ENCODE measurements around the gene YIPF1.
"Not testable (repeated sequence)": the region's sequence is repeated elsewhere in the genome, so short reads cannot be mapped to it uniquely, and the experiment has no call there.

The YIPF1 gene

DNA sequence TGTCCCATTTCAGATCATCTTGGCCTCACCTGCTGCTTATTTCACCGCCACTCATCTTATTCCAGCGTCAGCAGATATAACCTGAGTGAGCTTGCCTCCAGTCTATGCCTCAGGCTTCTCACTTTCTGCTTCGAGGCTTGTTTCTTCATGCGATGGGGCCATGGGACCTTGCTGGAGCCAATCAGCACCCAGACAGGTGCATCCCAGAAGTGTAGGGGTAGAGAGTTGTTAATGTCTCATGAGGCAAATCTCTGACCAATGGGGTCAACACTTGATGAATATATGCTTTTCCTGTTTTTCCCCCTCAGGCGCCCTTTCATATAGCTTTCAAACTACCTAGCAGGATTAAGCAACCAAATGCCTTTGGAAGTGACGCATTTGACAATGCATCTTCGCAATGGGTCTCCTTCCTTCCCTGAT lies 935 bp upstream of the YIPF1 start:
- Mint-ChIP-seq H3K4me3 (peak overlapping the region; percentile 96), H3K4me1 (peaks cover 43% of the 10 kb centered on the region), H3K36me3 (ENCODE audit: insufficient read depth) (peaks cover 11% of the 10 kb centered on the region), H3K27ac (ENCODE audit: low read depth) (peak overlapping the region; percentile 95), H3K27me3 (no peaks in the 10 kb centered on the region), H3K9me3 (no peaks in the 10 kb centered on the region)
- DNase-seq (ENCODE audit: low spot score in 2 of 2) (no peak), ATAC-seq (replicated peaks; ENCODE audit: extremely low read depth, poor library complexity, severe bottlenecking) (no peak)

DNA sequence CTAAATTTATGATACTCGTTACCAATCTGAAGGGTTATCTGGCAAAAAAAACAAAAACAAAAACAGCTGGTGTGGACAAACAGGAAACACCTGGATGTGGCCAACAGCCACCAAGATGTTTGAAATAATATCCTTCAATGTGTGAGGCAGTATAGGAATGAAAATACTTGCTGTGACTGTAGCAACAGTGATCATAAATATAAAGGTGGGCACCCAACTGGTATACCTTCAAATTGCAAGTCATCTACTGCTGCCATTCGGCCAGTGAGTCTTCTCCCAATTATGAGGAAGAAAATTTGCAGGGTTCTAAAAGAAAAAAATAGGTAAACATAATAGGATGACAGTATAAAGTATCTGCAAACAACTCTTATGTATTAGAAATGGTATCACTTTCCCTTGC lies 916 bp downstream of the YIPF1 start:
- H3K27me3 Mint-ChIP-seq: no peaks in the 10 kb centered on the region
- H3K27ac Mint-ChIP-seq (ENCODE audit: low read depth): peak overlapping the region; percentile 95
- DNase-seq (ENCODE audit: low spot score in 2 of 2) (no peak), ATAC-seq (replicated peaks; ENCODE audit: extremely low read depth, poor library complexity, severe bottlenecking) (no peak)
- peaks cover 52% of the 10 kb centered on the region for H3K4me1 Mint-ChIP-seq
- peak overlapping the region; percentile 96 for H3K4me3 Mint-ChIP-seq
- no peaks in the 10 kb centered on the region for H3K9me3 Mint-ChIP-seq
- peaks cover 14% of the 10 kb centered on the region for H3K36me3 Mint-ChIP-seq (ENCODE audit: insufficient read depth)

DNA sequence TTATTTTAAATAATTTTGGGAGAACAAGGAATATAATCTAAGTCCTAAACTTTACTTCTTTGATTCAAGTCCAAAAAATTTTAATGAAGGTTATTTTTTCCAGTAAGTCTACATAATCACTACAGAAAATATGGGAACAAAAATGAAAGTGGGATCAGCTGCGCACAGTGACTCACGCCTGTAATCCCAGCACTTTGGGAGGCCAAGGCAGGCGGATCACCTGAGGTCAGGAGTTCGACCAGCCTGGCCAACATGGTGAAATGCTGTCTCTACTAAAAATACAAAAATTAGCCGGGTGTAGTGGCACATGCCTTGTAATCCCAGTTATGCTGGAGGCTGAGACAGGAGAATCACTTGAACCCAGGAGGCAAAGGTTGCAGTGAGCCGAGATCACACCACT lies 6.0 kb downstream of the YIPF1 start:
- not testable (repeated sequence) for H3K27me3 Mint-ChIP-seq; H3K9me3 Mint-ChIP-seq; ATAC-seq (replicated peaks; ENCODE audit: extremely low read depth, poor library complexity, severe bottlenecking); H3K4me3 Mint-ChIP-seq; DNase-seq (ENCODE audit: low spot score in 2 of 2); H3K27ac Mint-ChIP-seq (ENCODE audit: low read depth)
- Mint-ChIP-seq H3K36me3 (ENCODE audit: insufficient read depth) (peaks cover 32% of the 10 kb centered on the region), H3K4me1 (peaks cover 46% of the 10 kb centered on the region)

- H3K27me3 Mint-ChIP-seq; H3K9me3 Mint-ChIP-seq; H3K27ac Mint-ChIP-seq (ENCODE audit: low read depth); ATAC-seq (replicated peaks; ENCODE audit: extremely low read depth, poor library complexity, severe bottlenecking); H3K4me3 Mint-ChIP-seq; DNase-seq (ENCODE audit: low spot score in 2 of 2): not testable (repeated sequence)
- H3K4me1 Mint-ChIP-seq: peaks cover 36% of the 10 kb centered on the region
- peaks cover 42% of the 10 kb centered on the region for H3K36me3 Mint-ChIP-seq (ENCODE audit: insufficient read depth)
Observed at GRCh38 chr1:53881853-53882252, 7.7 kb downstream of the YIPF1 start.

DNA sequence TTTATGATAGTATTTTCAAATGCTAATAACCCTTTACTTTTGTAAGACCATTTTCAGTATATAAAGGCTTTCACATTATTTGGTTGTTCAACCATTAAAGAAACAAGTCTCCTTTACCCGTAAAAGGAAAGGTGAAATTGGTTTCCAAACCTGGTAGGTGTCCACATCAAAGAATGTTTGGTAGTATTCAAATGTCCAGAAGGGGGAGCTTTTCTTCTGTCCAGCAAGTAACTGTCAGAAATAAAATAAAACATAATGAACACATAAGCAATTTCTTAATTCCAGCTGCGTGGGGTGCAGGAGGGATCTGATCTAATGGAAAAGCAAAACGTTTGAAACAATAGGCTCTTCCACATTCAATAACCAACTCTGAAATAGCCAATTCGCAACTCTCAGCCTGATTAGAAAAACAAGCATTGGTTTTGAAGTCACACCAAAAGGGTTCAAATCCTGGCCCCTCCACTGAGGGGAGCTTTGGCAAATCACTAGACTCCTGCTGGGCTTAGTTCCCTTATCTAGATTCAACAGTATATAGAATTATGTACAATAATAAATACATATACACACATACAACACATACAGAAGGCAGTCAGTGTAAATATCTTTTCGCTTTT lies 11.0 kb downstream of the YIPF1 start:
- H3K27ac Mint-ChIP-seq (ENCODE audit: low read depth): no peak overlapping the region
- H3K36me3 Mint-ChIP-seq (ENCODE audit: insufficient read depth): peaks cover 43% of the 10 kb centered on the region
- no peak overlapping the region for H3K4me3 Mint-ChIP-seq
- DNase-seq (ENCODE audit: low spot score in 2 of 2) (no peak), ATAC-seq (replicated peaks; ENCODE audit: extremely low read depth, poor library complexity, severe bottlenecking) (no peak)
- H3K4me1 Mint-ChIP-seq: peaks cover 15% of the 10 kb centered on the region
- no peaks in the 10 kb centered on the region for H3K27me3 Mint-ChIP-seq
- H3K9me3 Mint-ChIP-seq: peaks cover 5% of the 10 kb centered on the region

GRCh38 chr1:53875150-53875549 lies 14.4 kb downstream of the YIPF1 start:
- Mint-ChIP-seq H3K4me1 (peaks cover 15% of the 10 kb centered on the region), H3K36me3 (ENCODE audit: insufficient read depth) (peaks cover 35% of the 10 kb centered on the region)
- H3K27me3 Mint-ChIP-seq; DNase-seq (ENCODE audit: low spot score in 2 of 2); H3K27ac Mint-ChIP-seq (ENCODE audit: low read depth); H3K4me3 Mint-ChIP-seq; H3K9me3 Mint-ChIP-seq; ATAC-seq (replicated peaks; ENCODE audit: extremely low read depth, poor library complexity, severe bottlenecking): not testable (repeated sequence)

- ATAC-seq (replicated peaks; ENCODE audit: extremely low read depth, poor library complexity, severe bottlenecking) (no peak), DNase-seq (ENCODE audit: low spot score in 2 of 2) (no peak)
- H3K4me1 Mint-ChIP-seq: peaks cover 6% of the 10 kb centered on the region
- H3K27me3 Mint-ChIP-seq: no peaks in the 10 kb centered on the region
- peaks cover 37% of the 10 kb centered on the region for H3K36me3 Mint-ChIP-seq (ENCODE audit: insufficient read depth)
- no peak overlapping the region for H3K4me3 Mint-ChIP-seq
- no peaks in the 10 kb centered on the region for H3K9me3 Mint-ChIP-seq
- H3K27ac Mint-ChIP-seq (ENCODE audit: low read depth): no peak overlapping the region
Observed at GRCh38 chr1:53871773-53872484, 17.7 kb downstream of the YIPF1 start.

DNA sequence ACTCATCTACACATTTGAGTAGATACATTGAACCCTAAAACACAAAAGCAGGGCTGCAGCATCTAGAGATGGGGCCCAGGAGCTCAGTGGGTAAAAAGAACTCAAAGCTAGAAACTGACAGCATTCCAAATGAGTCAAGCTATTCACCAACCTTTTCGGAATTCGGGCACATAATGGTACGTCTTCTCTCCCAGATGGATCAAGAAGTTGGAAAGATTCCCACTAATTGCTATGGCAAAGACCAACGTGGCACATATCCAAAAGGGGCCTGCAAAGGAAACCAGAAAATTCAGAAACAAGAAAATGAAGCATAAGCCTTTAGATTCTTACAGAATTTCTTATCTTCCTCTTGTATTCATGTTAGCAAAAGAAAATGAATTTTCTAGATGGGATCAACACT lies 18.4 kb downstream of the YIPF1 start:
- H3K4me3 Mint-ChIP-seq: no peak overlapping the region
- H3K27ac Mint-ChIP-seq (ENCODE audit: low read depth): no peak overlapping the region
- ATAC-seq (replicated peaks; ENCODE audit: extremely low read depth, poor library complexity, severe bottlenecking) (no peak), DNase-seq (ENCODE audit: low spot score in 2 of 2) (no peak)
- H3K36me3 Mint-ChIP-seq (ENCODE audit: insufficient read depth): peaks cover 34% of the 10 kb centered on the region
- H3K27me3 Mint-ChIP-seq: no peaks in the 10 kb centered on the region
- peaks cover 6% of the 10 kb centered on the region for H3K4me1 Mint-ChIP-seq
- no peaks in the 10 kb centered on the region for H3K9me3 Mint-ChIP-seq

DNA sequence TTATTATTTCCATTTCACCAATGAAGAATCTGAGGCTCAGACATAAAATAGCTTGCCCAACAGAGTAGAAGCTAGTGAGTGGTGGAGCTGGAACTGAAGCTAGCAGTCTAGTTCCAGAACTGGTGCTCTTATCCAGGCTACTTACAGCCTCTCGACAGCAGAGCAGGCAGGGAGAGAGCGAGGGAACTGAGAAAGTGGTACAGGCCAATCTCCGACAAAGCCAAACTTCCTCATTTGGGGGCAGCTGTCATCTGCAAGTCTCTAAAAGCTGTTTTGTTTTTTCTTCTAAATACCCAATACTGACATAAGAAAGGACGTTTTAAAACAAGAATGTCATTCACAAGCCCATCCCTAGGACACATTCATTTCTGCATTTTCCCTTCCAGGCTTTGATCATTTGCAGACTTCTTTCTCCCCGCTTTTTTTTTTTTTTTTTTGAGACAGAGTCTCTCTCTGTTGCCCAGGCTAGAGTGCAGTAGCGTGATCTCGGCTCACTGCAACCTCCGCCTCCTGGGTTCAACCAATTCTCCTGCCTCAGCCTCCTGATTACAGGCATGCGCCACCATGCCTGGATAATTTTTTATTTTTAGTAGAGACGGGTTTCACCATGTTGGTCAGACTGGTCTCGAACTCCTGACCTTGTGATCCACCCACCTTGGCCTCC lies 20.0 kb downstream of the YIPF1 start:
- Mint-ChIP-seq H3K4me3 (no peak overlapping the region), H3K27me3 (no peaks in the 10 kb centered on the region), H3K9me3 (no peaks in the 10 kb centered on the region), H3K36me3 (ENCODE audit: insufficient read depth) (peaks cover 36% of the 10 kb centered on the region), H3K27ac (ENCODE audit: low read depth) (no peak overlapping the region), H3K4me1 (peaks cover 6% of the 10 kb centered on the region)
- no peak for ATAC-seq (replicated peaks; ENCODE audit: extremely low read depth, poor library complexity, severe bottlenecking)
- no peak for DNase-seq (ENCODE audit: low spot score in 2 of 2)

DNA sequence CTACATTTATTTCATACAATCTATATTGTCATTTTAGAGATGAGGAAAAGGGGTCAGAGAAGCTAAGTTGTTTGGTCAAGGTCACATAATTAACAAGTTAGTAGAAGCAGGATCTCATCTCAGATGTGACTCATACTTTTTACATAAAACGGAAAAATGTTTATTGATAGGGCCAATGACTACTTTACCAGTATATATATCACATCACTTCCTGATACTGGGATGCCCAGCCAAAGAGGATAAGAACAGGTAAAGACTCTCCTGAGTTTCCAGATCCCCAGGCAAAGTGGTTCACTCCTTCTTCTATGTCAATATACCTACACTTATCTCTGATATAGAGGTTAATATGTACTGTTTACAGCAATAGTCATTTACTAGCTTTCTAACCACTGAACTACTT lies 21.0 kb downstream of the YIPF1 start:
- Mint-ChIP-seq H3K9me3 (no peaks in the 10 kb centered on the region), H3K27me3 (no peaks in the 10 kb centered on the region), H3K4me1 (peaks cover 6% of the 10 kb centered on the region), H3K4me3 (no peak overlapping the region), H3K27ac (ENCODE audit: low read depth) (no peak overlapping the region), H3K36me3 (ENCODE audit: insufficient read depth) (peaks cover 35% of the 10 kb centered on the region)
- DNase-seq (ENCODE audit: low spot score in 2 of 2) (no peak), ATAC-seq (replicated peaks; ENCODE audit: extremely low read depth, poor library complexity, severe bottlenecking) (no peak)

DNA sequence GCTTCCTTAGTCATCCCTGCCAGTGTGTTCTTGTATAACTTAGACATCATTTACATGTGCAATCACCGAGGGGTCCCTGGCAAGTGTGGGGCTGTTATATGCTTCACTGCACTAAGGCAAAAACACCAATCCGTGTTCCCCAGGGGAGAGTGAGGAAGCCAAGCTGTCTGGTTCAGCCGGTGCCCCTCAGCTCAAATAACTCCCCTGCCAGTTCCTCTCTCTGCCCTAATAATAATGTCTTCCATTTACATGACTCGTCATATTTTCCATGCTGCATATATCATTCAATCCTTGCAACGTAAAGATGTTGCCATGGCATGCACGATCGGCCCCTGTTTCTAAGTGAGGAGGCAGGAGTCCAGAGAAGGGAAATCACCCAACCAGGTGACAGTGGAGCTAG lies 27.1 kb downstream of the YIPF1 start:
- H3K27me3 Mint-ChIP-seq: no peaks in the 10 kb centered on the region
- ATAC-seq (replicated peaks; ENCODE audit: extremely low read depth, poor library complexity, severe bottlenecking) (no peak), DNase-seq (ENCODE audit: low spot score in 2 of 2) (no peak)
- H3K9me3 Mint-ChIP-seq: no peaks in the 10 kb centered on the region
- H3K4me1 Mint-ChIP-seq: peaks cover 5% of the 10 kb centered on the region
- H3K4me3 Mint-ChIP-seq: no peak overlapping the region
- H3K36me3 Mint-ChIP-seq (ENCODE audit: insufficient read depth): peaks cover 20% of the 10 kb centered on the region
- no peak overlapping the region for H3K27ac Mint-ChIP-seq (ENCODE audit: low read depth)

- no peak overlapping the region for H3K4me3 Mint-ChIP-seq
- DNase-seq (ENCODE audit: low spot score in 2 of 2) (peak; percentile 12 to 30), ATAC-seq (replicated peaks; ENCODE audit: extremely low read depth, poor library complexity, severe bottlenecking) (peak; percentile 49)
- no peaks in the 10 kb centered on the region for H3K9me3 Mint-ChIP-seq
- no peaks in the 10 kb centered on the region for H3K27me3 Mint-ChIP-seq
- peaks cover 18% of the 10 kb centered on the region for H3K36me3 Mint-ChIP-seq (ENCODE audit: insufficient read depth)
- H3K4me1 Mint-ChIP-seq: peaks cover 5% of the 10 kb centered on the region
- no peak overlapping the region for H3K27ac Mint-ChIP-seq (ENCODE audit: low read depth)
Observed at GRCh38 chr1:53860967-53861411, 28.6 kb downstream of the YIPF1 start.

All from central memory CD8-positive, alpha-beta T cell (primary cell).